K562 (cell line): ENCODE measurements around the gene GRIA4. TPM values are rescaled to one million over a fixed set of nuclear protein-coding genes. Genes with fewer than 3 reads are reported as not detected.

ENCODE experiments used
- BHLHE40 ChIP-seq: IDR thresholded peaks from 2 replicates; pipeline ENCODE4 v1.6.1; 2011; ENCODE audit warnings: low read length, improper control_type of control experiment
- JUND ChIP-seq, 2 experiments: IDR thresholded peaks; 2 replicates in 1 of 2; 3 replicates in 1 of 2; pipeline ENCODE4 v1.6.1; 2011; ENCODE audit warnings: borderline replicate concordance in 2 of 2, low read depth in 2 of 2, low read length in 2 of 2, improper control_type of control experiment in 1 of 2, missing biosample characterization in 1 of 2, missing genetic modification characterization in 1 of 2, missing genetic modification reagents in 1 of 2
- KDM5B ChIP-seq: fragments of 200-600 bp; sonication (generic); IDR thresholded peaks from 2 replicates; pipeline ENCODE4 v1.6.1; 2012; ENCODE audit warnings: low read depth, mild to moderate bottlenecking, moderate library complexity, low read length, control low read depth, inconsistent platforms; ENCODE audit not compliant: insufficient replicate concordance
- SAFB ChIP-seq: fragments of 200-400 bp; formaldehyde crosslinking; IDR thresholded peaks from 2 replicates; pipeline ENCODE4 v1.6.1; 2017; ENCODE audit warnings: low read depth, low read length, borderline replicate concordance
- TRIM28 ChIP-seq: fragments of 450-650 bp; IDR thresholded peaks from 2 replicates; pipeline ENCODE4 v1.6.1; 2017
- ZFX ChIP-seq: sonication (generic); formaldehyde crosslinking; IDR thresholded peaks from 2 replicates; pipeline ENCODE4 v1.8.0; 2022; ENCODE audit warnings: mild to moderate bottlenecking, missing genetic modification reagents, moderate library complexity
- ZNF764 ChIP-seq: fragments of 250-450 bp; sonication (Bioruptor Pico); IDR thresholded peaks from 2 replicates; pipeline ENCODE4 v1.4.0; 2020; ENCODE audit warnings: low read depth, mild to moderate bottlenecking, moderate library complexity
- polyA plus RNA-seq, 8 experiments: library from polyadenylated mRNA; depleted of rRNA in 4 of 8; stranded (reverse) in 5 of 8; unstranded in 3 of 8; fragments of >200 nt; fragmentation: Nextera tagmentation in 2 of 8; fragmentation: Illumina TruSeq in 1 of 8; extraction: Ambion mirVana in 2 of 8; extraction: Trizol in 1 of 8; gene quantifications; 2 replicates each; pipeline versions ENCODE4 v1.2.1 to v1.2.3, GENCODE V29; 2011 to 2014; ENCODE audit warnings: inconsistent platforms in 1 of 8, missing spikeins in 1 of 8
- total RNA-seq, 7 experiments: library from RNA; depleted of rRNA in 6 of 7; stranded (reverse); fragments of >200 nt in 6 of 7; fragmentation: Illumina TruSeq in 2 of 7; extraction: Trizol in 2 of 7; gene quantifications; 2 replicates each; pipeline versions ENCODE4 v1.2.1 to v1.2.3, GENCODE V29; 2011 to 2021; ENCODE audit warnings: low replicate concordance in 1 of 7
- TF ChIP-seq, protein P1 (sequence below): fragments of 250-450 bp; sonication (Bioruptor Pico); IDR thresholded peaks from 2 replicates; pipeline ENCODE4 v1.5.0; 2021; ENCODE audit warnings: mild to moderate bottlenecking, moderate library complexity
- TF ChIP-seq, protein P2 (sequence below): sonication (generic); formaldehyde crosslinking; IDR thresholded peaks from 2 replicates; pipeline ENCODE4 v1.8.0; 2022; ENCODE audit warnings: mild to moderate bottlenecking, missing genetic modification reagents
- TF ChIP-seq, protein P3 (sequence below): sonication (generic); formaldehyde crosslinking; IDR thresholded peaks from 2 replicates; pipeline ENCODE4 v1.8.1; 2023; ENCODE audit warnings: missing genetic modification reagents, mild to moderate bottlenecking, borderline replicate concordance
- TF ChIP-seq, protein P4 (sequence below): fragments of 450-650 bp; conservative IDR thresholded peaks from 2 replicates; pipeline ENCODE4 v1.6.1; 2016; ENCODE audit warnings: missing genetic modification characterization, low read depth, mild to moderate bottlenecking, missing compliant biosample characterization, moderate library complexity

Gene GRIA4
- total and polyA plus RNA-seq, 9 of the 15 experiments (the other 6 are each of a cell fraction or from before 2014, with no cell fraction given) = not detected

DNA sequence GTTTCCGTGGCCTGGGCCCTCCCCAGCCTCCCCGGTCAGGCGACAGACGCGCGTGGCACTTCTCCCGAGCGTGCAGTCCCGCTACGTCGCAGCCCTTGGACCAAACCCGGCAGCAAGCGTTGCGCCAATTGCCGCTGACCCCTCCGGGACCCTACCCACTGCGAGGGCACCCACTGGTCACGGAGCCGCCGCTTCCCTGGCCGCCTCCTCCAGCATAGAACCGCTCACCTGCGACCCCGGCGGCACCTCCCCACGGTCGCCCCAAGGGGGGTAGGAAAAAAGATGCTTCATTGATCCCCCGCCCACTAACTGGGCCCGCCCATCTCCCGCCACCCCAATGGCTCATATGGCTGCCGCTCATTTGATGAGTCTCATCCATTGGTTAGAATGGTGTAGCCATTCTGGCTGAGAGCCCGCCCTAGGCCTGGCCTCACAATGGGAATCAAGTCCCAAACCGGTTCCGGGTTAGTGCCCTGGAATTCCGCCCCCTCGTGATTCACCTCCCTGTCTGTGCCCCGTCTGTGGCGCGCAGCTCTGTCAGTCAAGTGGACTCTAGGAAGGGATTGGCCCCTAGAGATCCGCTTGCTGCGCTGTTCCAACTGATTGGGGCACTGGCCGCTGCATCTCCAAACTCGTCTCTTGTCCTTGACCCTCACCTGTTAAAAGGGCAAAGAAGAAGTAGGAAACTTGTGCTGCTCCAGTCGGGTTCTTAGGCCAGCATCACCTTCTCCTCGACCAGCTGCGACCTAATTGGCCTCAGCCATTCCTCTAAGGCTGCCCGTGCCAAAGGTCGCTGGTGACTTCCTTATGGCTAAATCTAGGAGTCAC, 412.3 kb downstream of the GRIA4 start, which contains the start of gene MSANTD4 (continued):
- peak; percentile 87 for TF ChIP-seq JUND (IDR thresholded peaks at IDR 0.05; ENCODE audit: borderline replicate concordance, low read depth, low read length)
- TF ChIP-seq JUND (tag; IDR thresholded peaks at IDR 0.05; ENCODE audit: borderline replicate concordance, low read depth, low read length) = peak; percentile 83; the same call in 2 of the 3 replicates
- TF ChIP-seq, protein P1, sequence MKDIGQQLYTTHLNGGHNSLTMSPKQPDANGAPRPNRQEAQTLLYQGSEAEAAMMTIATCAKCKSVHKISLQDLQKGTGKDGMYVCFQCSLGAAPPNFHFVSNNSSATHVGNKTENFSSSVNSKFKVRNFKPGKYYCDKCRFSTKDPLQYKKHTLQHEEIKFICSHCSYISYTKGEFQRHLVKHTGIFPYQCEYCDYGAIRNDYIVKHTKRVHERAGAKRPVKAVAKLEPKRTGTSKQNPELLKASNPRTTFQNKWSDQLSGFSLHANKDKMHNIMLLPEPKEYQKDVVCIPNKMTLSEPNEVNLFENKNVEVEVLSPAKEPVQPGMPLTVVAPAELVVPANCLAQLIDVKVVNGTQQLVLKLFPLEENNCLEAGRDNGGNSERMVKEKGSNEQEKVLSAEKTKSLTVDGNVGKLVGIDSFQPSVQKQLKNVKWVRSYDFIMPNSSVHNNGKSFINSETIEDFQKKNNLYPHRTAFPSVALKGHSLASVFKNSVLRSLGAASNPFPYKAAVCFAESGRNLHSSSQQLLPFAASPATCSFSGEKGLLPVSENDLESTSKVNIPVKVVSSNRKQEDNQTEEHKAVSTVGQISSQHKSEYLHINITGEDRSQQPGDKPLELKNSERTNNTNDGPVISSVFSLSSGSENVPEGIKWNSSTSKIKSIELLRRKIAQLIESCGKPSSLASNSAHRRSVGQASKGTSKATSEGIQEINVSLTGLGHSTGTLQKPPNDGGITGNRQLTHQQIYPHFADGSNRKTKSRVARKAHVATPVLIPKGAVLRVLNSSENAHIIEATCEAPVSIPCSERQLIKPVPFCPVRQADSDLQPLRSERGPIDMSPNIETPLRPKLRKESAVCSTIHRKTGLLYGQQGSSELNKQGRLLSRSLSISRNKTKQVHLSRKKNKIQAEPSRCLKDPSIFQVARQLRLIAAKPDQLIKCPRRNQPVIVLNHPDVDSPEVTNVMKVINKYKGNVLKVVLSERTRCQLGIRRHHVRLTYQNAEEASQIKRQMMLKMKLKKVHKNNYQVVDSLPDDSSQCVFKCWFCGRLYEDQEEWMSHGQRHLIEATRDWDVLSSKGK (CRISPR knock-in tag) = no peak
- TF ChIP-seq ZNF764 (CRISPR knock-in tag) = no peak
- TF ChIP-seq, protein P2, sequence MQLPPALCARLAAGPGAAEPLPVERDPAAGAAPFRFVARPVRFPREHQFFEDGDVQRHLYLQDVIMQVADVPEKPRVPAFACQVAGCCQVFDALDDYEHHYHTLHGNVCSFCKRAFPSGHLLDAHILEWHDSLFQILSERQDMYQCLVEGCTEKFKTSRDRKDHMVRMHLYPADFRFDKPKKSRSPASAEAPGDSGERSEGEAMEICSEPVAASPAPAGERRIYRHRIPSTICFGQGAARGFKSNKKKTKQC (CRISPR knock-in tag) = peak; percentile 68; the same call in 1 of the 2 replicates
- TF ChIP-seq, protein P3, sequence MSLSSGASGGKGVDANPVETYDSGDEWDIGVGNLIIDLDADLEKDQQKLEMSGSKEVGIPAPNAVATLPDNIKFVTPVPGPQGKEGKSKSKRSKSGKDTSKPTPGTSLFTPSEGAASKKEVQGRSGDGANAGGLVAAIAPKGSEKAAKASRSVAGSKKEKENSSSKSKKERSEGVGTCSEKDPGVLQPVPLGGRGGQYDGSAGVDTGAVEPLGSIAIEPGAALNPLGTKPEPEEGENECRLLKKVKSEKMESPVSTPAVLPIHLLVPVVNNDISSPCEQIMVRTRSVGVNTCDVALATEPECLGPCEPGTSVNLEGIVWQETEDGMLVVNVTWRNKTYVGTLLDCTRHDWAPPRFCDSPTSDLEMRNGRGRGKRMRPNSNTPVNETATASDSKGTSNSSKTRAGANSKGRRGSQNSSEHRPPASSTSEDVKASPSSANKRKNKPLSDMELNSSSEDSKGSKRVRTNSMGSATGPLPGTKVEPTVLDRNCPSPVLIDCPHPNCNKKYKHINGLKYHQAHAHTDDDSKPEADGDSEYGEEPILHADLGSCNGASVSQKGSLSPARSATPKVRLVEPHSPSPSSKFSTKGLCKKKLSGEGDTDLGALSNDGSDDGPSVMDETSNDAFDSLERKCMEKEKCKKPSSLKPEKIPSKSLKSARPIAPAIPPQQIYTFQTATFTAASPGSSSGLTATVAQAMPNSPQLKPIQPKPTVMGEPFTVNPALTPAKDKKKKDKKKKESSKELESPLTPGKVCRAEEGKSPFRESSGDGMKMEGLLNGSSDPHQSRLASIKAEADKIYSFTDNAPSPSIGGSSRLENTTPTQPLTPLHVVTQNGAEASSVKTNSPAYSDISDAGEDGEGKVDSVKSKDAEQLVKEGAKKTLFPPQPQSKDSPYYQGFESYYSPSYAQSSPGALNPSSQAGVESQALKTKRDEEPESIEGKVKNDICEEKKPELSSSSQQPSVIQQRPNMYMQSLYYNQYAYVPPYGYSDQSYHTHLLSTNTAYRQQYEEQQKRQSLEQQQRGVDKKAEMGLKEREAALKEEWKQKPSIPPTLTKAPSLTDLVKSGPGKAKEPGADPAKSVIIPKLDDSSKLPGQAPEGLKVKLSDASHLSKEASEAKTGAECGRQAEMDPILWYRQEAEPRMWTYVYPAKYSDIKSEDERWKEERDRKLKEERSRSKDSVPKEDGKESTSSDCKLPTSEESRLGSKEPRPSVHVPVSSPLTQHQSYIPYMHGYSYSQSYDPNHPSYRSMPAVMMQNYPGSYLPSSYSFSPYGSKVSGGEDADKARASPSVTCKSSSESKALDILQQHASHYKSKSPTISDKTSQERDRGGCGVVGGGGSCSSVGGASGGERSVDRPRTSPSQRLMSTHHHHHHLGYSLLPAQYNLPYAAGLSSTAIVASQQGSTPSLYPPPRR (CRISPR knock-in tag) = no peak
- TF ChIP-seq BHLHE40 = peak; percentile 51
- TF ChIP-seq TRIM28 = no peak
- TF ChIP-seq SAFB = 0 out of 2 replicates have a peak, but pooled peaks have one; percentile 52
- TF ChIP-seq, protein P4, sequence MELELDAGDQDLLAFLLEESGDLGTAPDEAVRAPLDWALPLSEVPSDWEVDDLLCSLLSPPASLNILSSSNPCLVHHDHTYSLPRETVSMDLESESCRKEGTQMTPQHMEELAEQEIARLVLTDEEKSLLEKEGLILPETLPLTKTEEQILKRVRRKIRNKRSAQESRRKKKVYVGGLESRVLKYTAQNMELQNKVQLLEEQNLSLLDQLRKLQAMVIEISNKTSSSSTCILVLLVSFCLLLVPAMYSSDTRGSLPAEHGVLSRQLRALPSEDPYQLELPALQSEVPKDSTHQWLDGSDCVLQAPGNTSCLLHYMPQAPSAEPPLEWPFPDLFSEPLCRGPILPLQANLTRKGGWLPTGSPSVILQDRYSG = no peak
- peak; percentile 71 for TF ChIP-seq ZFX
- TF ChIP-seq KDM5B = peak; percentile 65
